Left kidney (tissue), 8 donors: ENCODE measurements around the gene NPIPB2. TPM values are rescaled to one million over a fixed set of nuclear protein-coding genes. Genes with fewer than 3 reads are reported as not detected.
"Not testable (repeated sequence)": the region's sequence is repeated elsewhere in the genome, so short reads cannot be mapped to it uniquely, and the experiment has no call there.

Experiments used
- DNase-seq: peaks from one replicate; pipeline ENCODE4 v3.0.0-alpha.2; 2013
- long read RNA-seq, 8 donors: transcript quantifications; one replicate each; lab custom pipeline, GENCODE V29; 2026
- polyA plus RNA-seq: library from polyadenylated mRNA; unstranded; fragments of 120-200 nt; gene quantifications from one replicate; pipeline ENCODE4 v1.2.1, GENCODE V29; 2013; ENCODE audit not compliant: insufficient read length

Gene NPIPB2
- 13.6 TPM for polyA plus RNA-seq
- long read RNA-seq, donor 1: 0 reads
- long read RNA-seq, donor 2: 0 reads
- long read RNA-seq, donor 3, partial matches to known transcripts: 0 of 1 reads
- long read RNA-seq, donor 3, other reads (novel, unspliced or antisense): 0 of 1 reads
- long read RNA-seq, donor 4: 0 reads
- long read RNA-seq, donor 5: 0 reads
- long read RNA-seq, donor 6: 0 reads
- long read RNA-seq, donor 7, partial matches to known transcripts: 0 of 2 reads
- long read RNA-seq, donor 7, other reads (novel, unspliced or antisense): 0 of 2 reads
- long read RNA-seq, donor 8: 0 reads

GRCh38 chr16:11941945-11942344, at the start of gene NPIPB2:
Gene NPIPB2, minus strand, starts transcription at chr16:11942045. Its CDS starts 0 bp downstream, at chr16:11942045.
- DNase-seq: not testable (repeated sequence)

- DNase-seq: no peak
Measured at GRCh38 chr16:11990702-11991390, 49.0 kb upstream of the NPIPB2 start.

DNA sequence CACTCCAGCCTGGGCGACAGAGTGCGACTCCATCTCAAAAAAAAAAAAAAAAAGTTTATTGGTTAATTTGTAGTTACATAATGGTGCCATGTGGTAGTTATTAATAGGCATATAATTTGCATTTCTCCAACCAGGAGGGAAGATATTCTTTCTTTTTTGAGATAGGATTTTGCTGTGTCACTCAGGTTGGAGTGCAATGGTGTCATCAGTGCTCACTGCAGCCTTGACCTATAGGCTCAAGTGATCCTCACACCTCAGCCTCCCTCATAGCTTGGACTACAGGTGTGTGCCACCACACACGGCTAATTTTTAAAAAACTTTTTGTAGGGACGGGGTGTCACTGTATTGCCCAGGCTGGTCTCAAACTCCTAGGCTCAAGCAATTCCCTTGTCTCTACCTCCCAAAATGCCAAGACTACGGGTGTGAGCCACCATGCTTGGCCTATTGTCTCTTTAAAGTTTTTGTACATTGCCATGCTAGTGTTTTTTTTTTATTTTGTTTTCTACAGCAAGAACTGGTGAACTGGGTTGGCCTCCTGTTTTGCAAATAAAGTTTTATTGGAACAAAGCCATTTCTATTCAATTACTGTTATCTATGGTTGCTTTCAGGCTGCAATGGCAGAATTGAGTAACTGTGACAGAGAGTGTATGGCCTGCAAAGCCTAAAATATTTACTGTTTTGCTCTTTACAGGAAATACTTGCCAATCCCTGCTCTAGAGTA, 46.6 kb upstream of the NPIPB2 start:
- DNase-seq: no peak

GRCh38 chr16:11986521-11987057, 44.7 kb upstream of the NPIPB2 start:
- no peak for DNase-seq

DNA sequence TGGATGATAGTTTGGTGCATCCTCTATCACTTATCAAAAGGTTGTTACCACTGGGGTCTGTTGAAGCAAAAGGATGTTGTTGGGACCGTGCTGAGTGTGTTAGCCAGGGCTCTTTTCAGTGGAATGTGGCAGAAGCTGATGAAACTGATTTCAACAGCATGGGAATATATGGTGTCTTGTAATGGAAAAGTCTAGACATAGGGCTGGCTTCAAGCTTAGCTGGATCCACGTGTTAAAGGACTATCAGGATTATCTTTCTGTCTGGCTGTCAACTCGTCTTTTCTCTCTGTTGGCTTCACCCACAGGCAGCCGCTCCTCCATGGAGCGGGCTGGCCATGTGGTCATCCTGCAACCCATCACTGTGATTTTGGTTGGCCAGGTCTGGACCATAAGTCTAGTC, 43.4 kb upstream of the NPIPB2 start:
- DNase-seq: no peak

DNA sequence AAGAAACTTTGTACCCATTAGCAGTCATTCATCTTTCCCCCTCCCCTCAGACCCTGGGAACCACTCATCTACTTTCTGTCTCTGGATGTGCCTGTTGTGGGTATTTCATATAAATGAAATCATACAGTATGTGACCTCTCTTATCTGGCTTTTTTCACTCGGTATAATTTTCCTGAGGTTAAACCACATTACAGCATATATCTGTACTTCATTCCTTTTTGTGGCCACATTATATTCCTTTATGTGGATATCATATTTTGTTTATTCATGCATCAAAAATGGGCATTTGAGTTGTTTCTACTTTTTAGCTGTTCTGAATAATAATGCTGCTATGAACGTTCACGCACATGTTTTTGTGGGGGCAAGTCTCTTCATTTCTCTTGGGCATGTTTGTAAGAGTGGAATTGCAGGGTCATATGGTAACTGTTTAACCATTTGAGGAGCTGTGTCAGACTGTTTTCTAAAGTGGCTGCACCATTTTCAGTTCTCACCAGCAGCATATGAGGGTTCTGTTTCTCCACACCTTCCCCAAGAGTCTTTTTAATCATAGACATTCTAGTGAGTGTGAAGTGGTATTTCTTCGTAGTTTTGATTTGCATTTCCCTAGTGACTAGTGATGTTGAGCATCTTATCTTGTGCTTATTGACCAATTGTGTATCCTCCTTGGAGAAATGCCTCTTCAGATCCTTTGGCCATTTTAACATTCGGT, 38.4 kb upstream of the NPIPB2 start:
- DNase-seq: no peak

DNA sequence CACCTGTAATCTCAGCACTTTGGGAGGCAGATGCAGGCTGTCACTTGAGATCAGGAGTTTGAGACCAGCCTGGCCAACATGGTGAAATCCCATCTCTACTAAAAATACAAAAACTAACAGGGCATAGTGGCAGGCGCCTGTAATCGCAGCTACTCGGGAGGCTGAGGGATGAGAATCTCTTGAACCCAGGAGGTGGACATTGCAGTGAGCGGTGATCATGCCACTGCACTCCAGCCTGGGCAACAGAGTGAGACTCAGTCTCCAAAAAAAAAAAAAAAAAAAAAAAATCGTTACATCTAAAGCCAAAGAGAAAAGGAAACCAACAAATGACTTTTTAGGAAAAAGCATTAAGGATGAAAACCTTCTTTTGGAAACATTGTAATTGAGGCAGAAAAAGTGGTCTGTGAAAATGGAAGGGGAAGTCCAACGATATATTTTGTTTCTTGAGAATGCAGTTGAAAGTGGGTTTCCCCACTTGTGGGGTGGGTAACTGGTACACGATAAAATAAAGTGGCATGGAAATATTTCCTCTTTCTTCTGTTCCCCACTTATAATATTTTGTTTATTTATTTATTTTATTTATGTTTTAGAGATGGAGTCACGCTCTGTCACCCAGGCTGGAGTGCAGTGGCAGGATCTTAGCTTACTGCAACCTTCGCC, 37.3 kb upstream of the NPIPB2 start:
- DNase-seq: no peak

- DNase-seq: no peak
Measured at GRCh38 chr16:11978080-11978479, 36.2 kb upstream of the NPIPB2 start.

- DNase-seq: no peak
Measured at GRCh38 chr16:11977376-11978041, 35.7 kb upstream of the NPIPB2 start.

DNA sequence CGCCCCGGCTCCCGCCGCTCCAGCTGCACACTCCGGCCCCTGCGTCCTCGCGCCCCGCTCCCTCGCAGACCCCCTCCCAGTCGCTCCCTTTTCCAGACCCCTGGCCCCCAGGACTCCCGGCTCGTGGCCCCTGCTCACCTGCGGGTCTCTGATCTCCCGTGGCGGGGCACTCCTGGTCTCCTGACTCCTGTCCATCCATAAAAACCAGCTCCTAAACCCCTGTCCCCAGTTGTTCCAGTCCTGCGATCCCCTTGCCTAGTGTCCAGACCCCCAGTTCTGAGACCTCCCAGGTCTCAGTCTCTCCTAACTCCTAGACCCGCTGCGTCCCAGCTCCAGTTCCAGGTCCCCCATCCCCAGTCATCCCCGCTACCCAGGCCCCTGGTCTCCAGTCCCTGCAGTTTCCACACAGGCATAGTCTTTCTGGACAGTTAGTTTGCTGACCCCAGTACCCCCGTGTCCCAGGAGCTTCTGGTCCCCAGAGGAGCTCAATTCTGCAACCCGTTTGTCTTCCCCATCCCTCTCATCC, 35.1 kb upstream of the NPIPB2 start:
- no peak for DNase-seq

DNA sequence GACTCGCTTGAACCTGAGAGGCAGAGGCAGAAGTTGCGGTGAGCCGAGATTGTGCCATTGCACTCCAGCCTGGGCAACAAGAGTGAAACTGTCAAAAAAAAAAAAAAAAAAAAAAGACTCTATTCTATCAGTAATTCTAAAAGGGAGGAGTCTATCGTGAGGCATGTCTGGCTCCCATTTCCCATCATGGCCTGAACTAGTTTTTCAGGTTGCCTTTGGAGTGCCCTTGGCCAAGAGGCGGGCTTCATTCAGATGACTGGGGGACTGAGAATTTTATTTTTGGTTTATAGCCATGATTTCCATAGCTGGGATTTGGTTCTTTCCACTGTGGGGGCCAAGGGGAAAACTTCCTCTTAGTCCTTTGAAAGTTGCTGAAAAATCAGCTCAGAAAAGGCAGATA, 31.2 kb upstream of the NPIPB2 start:
- DNase-seq: no peak

GRCh38 chr16:11972128-11972527, 30.3 kb upstream of the NPIPB2 start:
- no peak for DNase-seq

DNA sequence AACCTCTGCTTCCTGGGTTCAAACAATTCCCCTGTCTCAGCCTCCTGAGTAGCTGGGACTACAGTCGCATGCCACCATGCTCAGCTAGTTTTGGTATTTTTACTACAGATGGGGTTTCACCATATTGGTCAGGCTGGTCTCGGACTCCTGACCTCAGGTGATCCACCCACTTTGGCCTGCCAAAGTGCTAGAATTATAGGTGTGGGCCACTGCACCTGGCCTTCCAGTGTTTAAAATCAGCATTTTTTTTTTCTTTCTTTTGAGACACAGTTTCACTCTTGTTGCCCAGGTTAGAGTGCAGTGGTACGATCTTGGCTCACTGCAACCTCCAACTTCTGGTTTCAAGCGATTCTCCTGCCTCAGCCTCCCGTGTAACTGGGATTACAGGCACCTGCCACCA, 28.4 kb upstream of the NPIPB2 start:
- DNase-seq: not testable (repeated sequence)

GRCh38 chr16:11968577-11968976, 26.7 kb upstream of the NPIPB2 start:
- DNase-seq: no peak

GRCh38 chr16:11967195-11967911, 25.5 kb upstream of the NPIPB2 start:
- DNase-seq: no peak

GRCh38 chr16:11966173-11966572, 24.3 kb upstream of the NPIPB2 start:
- DNase-seq: no peak

DNA sequence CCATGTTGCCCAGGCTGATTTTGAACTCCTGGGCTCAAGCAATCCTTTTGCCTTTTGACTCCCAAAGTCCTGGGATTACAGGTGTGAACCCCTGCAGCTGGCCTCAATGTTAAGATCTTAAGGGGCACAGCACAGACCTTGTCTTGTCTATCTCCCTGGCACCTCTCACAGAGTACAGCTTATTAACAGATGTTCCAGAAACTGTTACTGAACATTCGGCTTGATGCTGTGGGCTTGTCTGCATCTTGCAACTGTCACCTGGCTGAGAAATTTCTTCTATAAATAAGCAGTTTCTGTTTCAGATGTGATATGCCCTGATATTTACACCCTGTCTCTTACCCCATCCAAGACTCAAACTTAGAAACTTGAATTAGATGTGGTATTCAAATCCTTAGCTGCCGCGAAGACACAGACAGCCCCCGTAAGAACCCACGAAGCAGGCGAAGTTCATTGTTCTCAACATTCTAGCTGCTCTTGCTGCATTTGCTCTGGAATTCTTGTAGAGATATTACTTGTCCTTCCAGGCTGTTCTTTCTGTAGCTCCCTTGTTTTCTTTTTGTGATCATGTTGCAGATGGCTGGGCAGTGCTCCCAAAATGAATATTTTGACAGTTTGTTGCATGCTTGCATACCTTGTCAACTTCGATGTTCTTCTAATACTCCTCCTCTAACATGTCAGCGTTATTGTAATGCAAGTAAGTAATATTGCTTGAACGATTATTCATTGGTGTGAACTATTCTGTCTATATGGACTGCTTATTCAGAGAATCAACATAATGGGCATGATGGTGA, 23.1 kb upstream of the NPIPB2 start, which contains the start of gene TNFRSF17:
Gene TNFRSF17 (plus strand): TSS at position 450 of the 791 bp plus-strand sequence. CDS start 115 bp downstream, at position 565.
- no peak for DNase-seq

DNA sequence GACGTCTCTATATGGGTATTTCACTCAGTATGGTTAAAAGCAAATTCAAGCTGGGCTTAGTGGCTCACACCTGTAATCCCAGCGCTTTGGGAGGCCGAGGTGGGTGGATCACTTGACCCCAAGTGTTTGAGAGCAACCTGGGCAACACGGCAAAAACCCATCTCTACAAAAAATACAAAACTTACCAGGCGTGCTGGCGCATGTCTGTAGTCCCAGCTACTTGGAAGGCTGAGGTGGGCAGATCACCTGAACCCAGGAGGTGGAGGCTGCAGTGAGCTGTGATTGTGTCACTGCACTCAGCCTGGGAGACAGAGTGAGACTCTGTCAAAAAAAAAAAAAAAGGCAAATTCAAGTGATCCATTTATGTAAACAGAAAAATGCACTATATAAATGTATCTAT, 21.9 kb upstream of the NPIPB2 start:
- DNase-seq: no peak

DNA sequence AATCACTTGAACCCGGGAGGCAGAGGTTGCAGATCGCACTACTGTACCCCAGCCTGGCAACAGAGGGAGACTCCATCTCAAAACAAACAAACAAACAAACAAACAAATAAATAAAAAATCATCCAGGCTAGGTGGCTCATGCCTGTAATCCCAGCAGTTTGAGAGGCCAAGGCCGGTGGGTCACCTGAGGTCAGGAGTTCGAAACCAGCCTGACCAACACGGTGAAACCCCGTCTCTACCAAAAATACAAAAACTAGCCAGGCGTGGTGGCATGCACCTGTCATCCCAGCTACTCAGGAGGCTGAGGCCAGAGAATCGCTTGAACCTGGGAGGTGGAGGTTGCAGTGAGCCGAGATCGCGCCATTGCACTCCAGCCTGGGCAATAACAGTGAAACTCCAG, 21.1 kb upstream of the NPIPB2 start:
- not testable (repeated sequence) for DNase-seq
